22Rv1 (cell line): ENCODE results near the gene NOXA1.

Experiments
- H3K27ac ChIP-seq: fragments of 450-650 bp; 2 replicates; pipeline ENCODE4 v1.5.1; 2017
- CTCF ChIP-seq: fragments of 450-650 bp; IDR thresholded peaks from 2 replicates; pipeline ENCODE4 v1.5.1; 2017; ENCODE audit warnings: mild to moderate bottlenecking
- ZFX ChIP-seq: fragments of 450-650 bp; IDR thresholded peaks from 2 replicates; pipeline ENCODE4 v1.6.1; 2017; ENCODE audit warnings: antibody characterized with exemption, borderline replicate concordance

Gene NOXA1

DNA sequence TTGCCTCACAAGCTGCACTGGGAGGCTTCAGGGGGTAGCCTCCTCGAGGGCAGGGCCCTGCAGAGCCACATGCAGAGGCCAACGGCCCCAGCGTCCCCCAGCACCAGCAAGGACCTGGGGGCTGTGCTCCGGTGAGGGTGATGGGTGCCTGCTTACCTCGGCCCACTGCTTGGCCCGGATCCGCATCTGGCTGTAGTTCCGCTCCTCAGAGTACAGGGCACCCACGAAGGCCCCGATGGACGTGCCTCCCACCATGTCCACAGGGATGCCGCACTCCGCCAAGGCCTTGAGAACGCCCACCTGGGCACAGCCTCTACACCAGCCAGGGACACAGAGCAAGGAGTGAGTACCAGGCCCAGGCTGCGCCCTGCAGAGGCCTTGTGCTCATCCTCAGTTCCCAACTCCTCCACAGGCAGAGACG is 44.0 kb downstream of the NOXA1 start:
- TF ChIP-seq CTCF = no peak
- no peak for TF ChIP-seq ZFX
- no peak overlapping the region for H3K27ac ChIP-seq

DNA sequence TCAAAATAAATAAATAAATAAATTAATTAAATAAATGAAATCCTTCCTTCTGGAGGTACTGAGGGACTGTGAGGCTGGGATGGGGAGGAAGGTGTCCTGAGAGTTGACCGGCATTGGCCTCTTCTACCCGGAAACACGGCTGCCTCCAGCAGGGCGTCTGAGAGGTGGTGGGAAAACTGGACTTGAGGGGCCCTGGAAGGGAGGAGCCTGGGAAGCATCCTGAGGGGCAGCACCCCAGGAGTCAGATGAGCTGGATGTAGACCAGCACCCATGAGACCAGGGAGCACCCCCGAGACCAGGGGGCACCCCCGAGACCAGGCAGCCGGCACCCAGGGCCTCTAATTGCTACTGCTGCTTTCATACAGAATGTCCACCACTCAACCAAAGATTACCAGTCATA is 44.7 kb downstream of the NOXA1 start:
- H3K27ac ChIP-seq = no peak overlapping the region
- TF ChIP-seq ZFX = no peak

GRCh38 chr9:137470785-137471184 is 47.6 kb downstream of the NOXA1 start:
- no peak for TF ChIP-seq ZFX
- H3K27ac ChIP-seq = no peak overlapping the region

- TF ChIP-seq ZFX (no peak), CTCF (no peak)
- no peak overlapping the region for H3K27ac ChIP-seq
These were observed 51.1 kb downstream of the NOXA1 start for GRCh38 chr9:137474271-137474670.

DNA sequence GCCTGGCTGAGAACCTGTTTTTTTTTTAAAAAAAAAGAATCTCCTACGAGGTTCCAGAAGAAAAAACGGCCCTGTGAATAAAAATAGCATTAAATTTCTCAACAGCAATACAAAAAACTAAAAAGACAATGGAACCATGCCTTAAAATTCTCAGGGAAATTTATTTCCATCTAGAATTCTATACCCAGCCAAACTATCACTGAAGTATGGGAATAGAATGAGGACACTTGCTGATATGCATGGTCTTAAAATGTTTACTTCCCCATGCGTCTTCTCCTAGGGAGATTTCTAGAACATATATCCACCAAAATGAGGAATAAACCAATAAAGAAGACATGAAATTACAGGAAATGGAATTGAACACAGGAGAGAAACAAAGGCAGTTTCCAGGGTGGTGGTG is 52.5 kb downstream of the NOXA1 start:
- TF ChIP-seq ZFX (no peak), CTCF (no peak)
- no peak overlapping the region for H3K27ac ChIP-seq

- no peak overlapping the region for H3K27ac ChIP-seq
These were observed 53.7 kb downstream of the NOXA1 start for GRCh38 chr9:137476856-137477255.

GRCh38 chr9:137477778-137478612 is 54.8 kb downstream of the NOXA1 start:
- TF ChIP-seq CTCF = no peak
- TF ChIP-seq ZFX = no peak
- no peak overlapping the region for H3K27ac ChIP-seq

More at GRCh38 chr9:137476856-137477255, 53.7 kb downstream of the NOXA1 start:
- TF ChIP-seq CTCF = no peak
- TF ChIP-seq ZFX = no peak

DNA sequence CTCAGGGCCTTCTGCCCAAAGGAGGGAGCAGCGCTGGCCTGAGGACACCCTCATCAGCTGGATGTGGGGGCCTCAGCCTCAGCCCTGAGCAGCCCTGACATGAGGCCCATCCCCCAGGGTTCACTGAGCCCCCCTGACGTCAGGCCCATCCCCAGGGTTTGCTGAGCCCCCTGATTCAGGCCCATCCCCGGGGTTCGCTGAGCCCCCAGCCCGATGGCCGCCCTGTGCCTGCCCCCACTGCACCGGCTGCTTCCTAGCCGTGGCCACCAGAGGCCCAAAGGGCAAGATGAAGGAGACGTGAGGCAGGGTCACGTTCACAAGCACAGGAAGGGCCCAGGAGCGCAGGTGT is 55.4 kb downstream of the NOXA1 start:
- no peak for TF ChIP-seq ZFX
- no peak for TF ChIP-seq CTCF
- no peak overlapping the region for H3K27ac ChIP-seq
